GM23248 (cell line): ENCODE results near the gene ACOT7. TPM values are rescaled to one million over a fixed set of nuclear protein-coding genes. Genes with fewer than 3 reads are reported as not detected.
A peak's percentile ranks its signal among the peaks of the same experiment; 100 is the strongest.

Experiments
- DNase-seq: peaks from one replicate; pipeline ENCODE4 v3.0.0-alpha.2; 2015
- H2AFZ ChIP-seq: fragments of 200-600 bp; sonication (generic); 2 replicates; pipeline ENCODE4 v1.6.1; 2016; ENCODE audit warnings: antibody characterized with exemption
- H3F3A ChIP-seq: fragments of 200-600 bp; sonication (generic); 2 replicates; pipeline ENCODE4 v1.6.1; 2016; ENCODE audit warnings: mild to moderate bottlenecking, antibody characterized with exemption, mixed run types; ENCODE audit not compliant: insufficient read depth
- H3K27ac ChIP-seq: fragments of 200-600 bp; sonication (generic); 2 replicates; pipeline ENCODE4 v1.5.1; 2016; ENCODE audit warnings: mild to moderate bottlenecking
- H3K27me3 ChIP-seq: fragments of 200-600 bp; sonication (generic); replicated peaks from 2 replicates; pipeline ENCODE4 v1.6.1; 2016; ENCODE audit warnings: mild to moderate bottlenecking; ENCODE audit not compliant: insufficient read depth
- H3K36me3 ChIP-seq: fragments of 200-600 bp; sonication (generic); 2 replicates; pipeline ENCODE4 v1.6.1; 2016; ENCODE audit warnings: low read depth, mild to moderate bottlenecking
- H3K4me1 ChIP-seq: fragments of 200-600 bp; sonication (generic); 2 replicates; pipeline ENCODE4 v1.6.1; 2016; ENCODE audit warnings: mild to moderate bottlenecking; ENCODE audit not compliant: insufficient read depth
- H3K4me2 ChIP-seq: fragments of 200-600 bp; sonication (generic); one replicate; pipeline ENCODE4 v1.6.1; 2016; ENCODE audit warnings: mild to moderate bottlenecking; ENCODE audit not compliant: unreplicated experiment
- H3K4me3 ChIP-seq: fragments of 200-600 bp; sonication (generic); 2 replicates; pipeline ENCODE4 v1.5.1; 2016; ENCODE audit warnings: mild to moderate bottlenecking
- H3K79me2 ChIP-seq: fragments of 200-600 bp; sonication (generic); 2 replicates; pipeline ENCODE4 v1.6.1; 2016; ENCODE audit warnings: mild to moderate bottlenecking; ENCODE audit not compliant: insufficient read depth
- H3K9ac ChIP-seq: fragments of 200-600 bp; sonication (generic); 2 replicates; pipeline ENCODE4 v1.6.1; 2016; ENCODE audit warnings: mild to moderate bottlenecking
- H3K9me2 ChIP-seq: fragments of 200-600 bp; sonication (generic); 2 replicates; pipeline ENCODE4 v1.6.1; 2016; ENCODE audit warnings: mixed run types, mild to moderate bottlenecking, moderate library complexity; ENCODE audit not compliant: insufficient read depth
- H3K9me3 ChIP-seq: fragments of 200-600 bp; sonication (generic); one replicate; pipeline ENCODE4 v1.6.1; 2017; ENCODE audit warnings: low read depth
- H4K20me1 ChIP-seq: fragments of 200-600 bp; sonication (generic); 2 replicates; pipeline ENCODE4 v1.6.0; 2016; ENCODE audit not compliant: insufficient read depth
- EZH2 ChIP-seq: fragments of 200-600 bp; sonication (generic); IDR thresholded peaks from 2 replicates; pipeline ENCODE4 v1.6.1; 2018; ENCODE audit warnings: antibody characterized with exemption, mild to moderate bottlenecking; ENCODE audit not compliant: insufficient read depth, poor library complexity, severe bottlenecking
- EZH2phosphoT487 ChIP-seq: fragments of 200-600 bp; sonication (generic); IDR thresholded peaks from 2 replicates; pipeline ENCODE4 v1.6.1; 2018; ENCODE audit warnings: antibody characterized with exemption, moderate library complexity, mild to moderate bottlenecking, low read depth; ENCODE audit not compliant: insufficient read depth
- WGBS, 2 experiments: methylation state at CpG; one replicate each; pipeline ENCODE4 v1.1.6; 2015 to 2017; ENCODE audit warnings: low lambda C conversion rate in 2 of 2, low coverage in 1 of 2; ENCODE audit errors: missing lambda C conversion rate in 2 of 2; 5-methylcytosine and 5-hydroxymethylcytosine counted together
- in situ Hi-C: fragments of 300-500 bp; cut with MboI; formaldehyde crosslinking; loops from 2 replicates; pipeline ENCODE4 v1.15.0; 2020
- polyA plus RNA-seq: library from polyadenylated mRNA; unstranded; fragments of >200 nt; fragmentation: Nextera tagmentation; extraction: Ambion mirVana; gene quantifications from 2 replicates; pipeline ENCODE4 v1.2.1, GENCODE V29; 2016
- total RNA-seq: library from RNA; depleted of rRNA; stranded (reverse); fragments of >200 nt; shearing (Covaris generic); gene quantifications from 2 replicates; pipeline ENCODE4 v1.2.3, GENCODE V29; 2014

ACOT7 gene
- total and polyA plus RNA-seq, 2 experiments from 2014 or later = 25.7 to 74.7 TPM

DNA sequence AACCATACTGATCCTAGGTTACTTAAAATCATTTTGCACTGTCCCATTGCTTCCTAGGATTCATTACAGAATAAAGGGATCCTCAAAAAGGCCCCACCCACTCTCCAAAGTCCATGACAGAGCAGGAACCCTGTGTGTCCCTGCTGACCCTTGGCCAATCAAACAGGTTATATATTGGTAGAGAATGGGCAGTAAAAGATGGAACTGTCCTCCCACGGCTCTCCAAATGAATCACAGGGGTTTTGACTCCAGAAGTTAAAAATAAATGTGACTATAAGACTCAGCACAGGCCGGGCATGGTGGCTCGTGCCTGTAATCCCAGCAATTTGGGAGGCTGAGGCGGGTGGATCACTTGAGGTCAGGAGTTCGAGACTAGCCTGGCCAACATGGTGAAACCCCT lies 65.5 kb downstream of the ACOT7 start:
- Histone ChIP-seq H3K79me2 (no peaks in the 10 kb centered on the region), H3K9ac (no peak overlapping the region), H3K4me1 (peaks cover 31% of the 10 kb centered on the region), H3K4me3 (no peak overlapping the region), H3K9me3 (no peaks in the 10 kb centered on the region), H3K36me3 (no peaks in the 10 kb centered on the region), H2AFZ (no peak overlapping the region), H3K4me2 (no peak overlapping the region), H4K20me1 (no peaks in the 10 kb centered on the region), H3K27ac (no peak overlapping the region), H3K9me2 (no peaks in the 10 kb centered on the region), H3F3A (peaks cover 17% of the 10 kb centered on the region), H3K27me3 (no peaks in the 10 kb centered on the region)
- in situ Hi-C loops = loop anchor here (25.0 kb wide), 1 partner anchor 266 kb away; no protein-coding TSS in a partner anchor
- WGBS, 2 experiments = 53 to 56% methylated on average over 5 of the region's 5 CpGs
- TF ChIP-seq EZH2phosphoT487 (no peak), EZH2 (no peak)
- DNase-seq = peak; percentile 33

DNA sequence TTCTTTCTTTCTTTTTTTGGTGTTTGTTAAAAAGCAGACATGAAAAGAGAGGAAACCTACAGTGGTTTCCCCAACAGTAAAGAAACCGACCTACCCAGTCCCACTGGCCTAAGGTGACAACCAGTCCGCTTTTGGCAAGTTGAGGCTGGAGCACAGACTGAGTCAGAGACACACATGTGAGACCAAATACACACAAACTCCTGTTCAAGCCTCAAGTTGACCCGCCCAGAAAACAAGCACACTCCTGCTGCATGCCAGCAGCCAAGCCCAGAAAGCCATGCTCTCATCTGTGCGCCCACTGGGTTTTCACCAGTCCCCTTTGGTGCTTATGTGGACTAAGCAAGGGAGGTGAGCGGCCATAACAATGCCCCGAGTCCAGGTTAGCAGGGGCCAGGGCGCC lies 68.1 kb downstream of the ACOT7 start:
- no peaks in the 10 kb centered on the region for H3K9me3 ChIP-seq
- no peak overlapping the region for H3K9ac ChIP-seq
- H3K27me3 ChIP-seq = no peaks in the 10 kb centered on the region
- peaks cover 17% of the 10 kb centered on the region for H3F3A ChIP-seq
- H3K4me2 ChIP-seq = no peak overlapping the region
- no peak overlapping the region for H3K27ac ChIP-seq
- no peak overlapping the region for H3K4me3 ChIP-seq
- WGBS, 2 experiments = 62 to 69% methylated on average over 6 to 7 of the region's 7 CpGs
- no peak overlapping the region for H2AFZ ChIP-seq
- no peaks in the 10 kb centered on the region for H4K20me1 ChIP-seq
- H3K36me3 ChIP-seq = no peaks in the 10 kb centered on the region
- no peak for DNase-seq
- TF ChIP-seq EZH2phosphoT487 (no peak), EZH2 (no peak)
- H3K4me1 ChIP-seq = peaks cover 26% of the 10 kb centered on the region
- no peaks in the 10 kb centered on the region for H3K79me2 ChIP-seq
- no peaks in the 10 kb centered on the region for H3K9me2 ChIP-seq
- in situ Hi-C loops = loop anchor here (25.0 kb wide), 1 partner anchor 263 kb away; no protein-coding TSS in a partner anchor

GRCh38 chr1:6322161-6322560 lies 71.4 kb downstream of the ACOT7 start:
- Histone ChIP-seq H3K4me1 (peaks cover 4% of the 10 kb centered on the region), H3K36me3 (no peaks in the 10 kb centered on the region), H3K9ac (no peak overlapping the region), H3K9me3 (no peaks in the 10 kb centered on the region), H3K4me3 (no peak overlapping the region), H3K79me2 (no peaks in the 10 kb centered on the region), H3K27me3 (no peaks in the 10 kb centered on the region), H3K27ac (no peak overlapping the region), H4K20me1 (no peaks in the 10 kb centered on the region), H3K4me2 (no peak overlapping the region), H3K9me2 (no peaks in the 10 kb centered on the region), H2AFZ (no peak overlapping the region), H3F3A (no peaks in the 10 kb centered on the region)
- no peak for TF ChIP-seq EZH2
- no peak for TF ChIP-seq EZH2phosphoT487
- WGBS, 2 experiments = 94 to 95% methylated on average over 10 of the region's 10 CpGs
- in situ Hi-C loops = no loop called here
- no peak for DNase-seq

GRCh38 chr1:6321205-6321604 lies 72.4 kb downstream of the ACOT7 start:
- no peaks in the 10 kb centered on the region for H3K9me2 ChIP-seq
- H3K4me2 ChIP-seq = no peak overlapping the region
- in situ Hi-C loops = no loop called here
- no peaks in the 10 kb centered on the region for H4K20me1 ChIP-seq
- H3K4me1 ChIP-seq = peaks cover 7% of the 10 kb centered on the region
- H3K36me3 ChIP-seq = no peaks in the 10 kb centered on the region
- TF ChIP-seq EZH2phosphoT487 (no peak), EZH2 (no peak)
- H2AFZ ChIP-seq = no peak overlapping the region
- no peak overlapping the region for H3K27ac ChIP-seq
- no peak overlapping the region for H3K4me3 ChIP-seq
- no peak overlapping the region for H3K9ac ChIP-seq
- H3K9me3 ChIP-seq = no peaks in the 10 kb centered on the region
- no peak for DNase-seq
- H3K27me3 ChIP-seq = no peaks in the 10 kb centered on the region
- H3F3A ChIP-seq = no peaks in the 10 kb centered on the region; the same call in 1 of the 2 replicates
- no peaks in the 10 kb centered on the region for H3K79me2 ChIP-seq
- 70 to 75% methylated on average over 7 to 8 of the region's 8 CpGs for WGBS, 2 experiments
